ENCODE measurements around the gene BUD31. TPM values are rescaled to one million over a fixed set of nuclear protein-coding genes. Genes with fewer than 3 reads are reported as not detected.
"Not testable (repeated sequence)": the region's sequence is repeated elsewhere in the genome, so short reads cannot be mapped to it uniquely, and the experiment has no call there.

BUD31 gene
- total RNA-seq, 1 donor from 2014 or later, result 82.7 TPM

- DNase-seq (ENCODE audit: extremely low read depth, low read depth, low spot score), result no peak
Measured at GRCh38 chr7:99380032-99380822, 28.5 kb upstream of the BUD31 start.

- DNase-seq (ENCODE audit: extremely low read depth, low read depth, low spot score), result no peak
Measured at GRCh38 chr7:99380823-99381663, 27.7 kb upstream of the BUD31 start.

GRCh38 chr7:99381664-99382075, 27.1 kb upstream of the BUD31 start:
- DNase-seq (ENCODE audit: extremely low read depth, low read depth, low spot score), result no peak

GRCh38 chr7:99383203-99383602, 25.6 kb upstream of the BUD31 start:
- no peak for DNase-seq (ENCODE audit: extremely low read depth, low read depth, low spot score)

GRCh38 chr7:99383791-99384370, 24.9 kb upstream of the BUD31 start:
- no peak for DNase-seq (ENCODE audit: extremely low read depth, low read depth, low spot score)

- DNase-seq (ENCODE audit: extremely low read depth, low read depth, low spot score), result no peak
Measured at GRCh38 chr7:99384523-99384922, 24.2 kb upstream of the BUD31 start.

GRCh38 chr7:99385564-99385963, 23.2 kb upstream of the BUD31 start:
- DNase-seq (ENCODE audit: extremely low read depth, low read depth, low spot score), result no peak

GRCh38 chr7:99386584-99387238, 22.1 kb upstream of the BUD31 start:
- DNase-seq (ENCODE audit: extremely low read depth, low read depth, low spot score), result no peak

GRCh38 chr7:99387239-99387635, 21.5 kb upstream of the BUD31 start:
- not testable (repeated sequence) for DNase-seq (ENCODE audit: extremely low read depth, low read depth, low spot score)

GRCh38 chr7:99387912-99388311, 20.9 kb upstream of the BUD31 start:
- DNase-seq (ENCODE audit: extremely low read depth, low read depth, low spot score), result no peak

GRCh38 chr7:99389772-99390171, 19.0 kb upstream of the BUD31 start:
- no peak for DNase-seq (ENCODE audit: extremely low read depth, low read depth, low spot score)

- no peak for DNase-seq (ENCODE audit: extremely low read depth, low read depth, low spot score)
Measured at GRCh38 chr7:99390941-99391602, 17.7 kb upstream of the BUD31 start.

- no peak for DNase-seq (ENCODE audit: extremely low read depth, low read depth, low spot score)
Measured at GRCh38 chr7:99392046-99392445, 16.7 kb upstream of the BUD31 start.

- no peak for DNase-seq (ENCODE audit: extremely low read depth, low read depth, low spot score)
Measured at GRCh38 chr7:99392659-99393354, 16.0 kb upstream of the BUD31 start.

GRCh38 chr7:99393355-99394187, 15.2 kb upstream of the BUD31 start:
- DNase-seq (ENCODE audit: extremely low read depth, low read depth, low spot score), result no peak

- DNase-seq (ENCODE audit: extremely low read depth, low read depth, low spot score), result no peak
Measured at GRCh38 chr7:99394188-99394502, 14.6 kb upstream of the BUD31 start.

GRCh38 chr7:99395616-99396327, 13.0 kb upstream of the BUD31 start:
- DNase-seq (ENCODE audit: extremely low read depth, low read depth, low spot score), result no peak

- DNase-seq (ENCODE audit: extremely low read depth, low read depth, low spot score), result no peak
Measured at GRCh38 chr7:99396418-99397296, 12.1 kb upstream of the BUD31 start.

All from glomerular endothelial cell (primary cell).